Stimulated activated CD4-positive, alpha-beta T cell treated with anti-CD3 and anti-CD28 coated beads, TNF-alpha, amount 100 ng/mL, for 1 hour (primary cell): ENCODE results near the gene NALCN.

Experiments used
- DNase-seq, 3 donors: peaks; one replicate each; pipeline ENCODE4 v3.0.0-alpha.2; 2020; ENCODE audit warnings: low read depth in 3 of 3, low spot score in 1 of 3

Gene NALCN

GRCh38 chr13:101415358-101416174 lies 742 bp downstream of the NALCN start:
- DNase-seq, result no peak

GRCh38 chr13:101412076-101412475 lies 4.2 kb downstream of the NALCN start:
- DNase-seq, result no peak

- DNase-seq, result no peak
Measured at GRCh38 chr13:101408992-101409656, 7.2 kb downstream of the NALCN start.

GRCh38 chr13:101408154-101408553 lies 8.2 kb downstream of the NALCN start:
- DNase-seq, result no peak

- DNase-seq, result no peak
Measured at GRCh38 chr13:101406791-101407190, 9.5 kb downstream of the NALCN start.

GRCh38 chr13:101401196-101401595 lies 15.1 kb downstream of the NALCN start:
- DNase-seq, result no peak

GRCh38 chr13:101399365-101399764 lies 16.9 kb downstream of the NALCN start:
- no peak for DNase-seq

- DNase-seq, result no peak
Measured at GRCh38 chr13:101398920-101399319, 17.4 kb downstream of the NALCN start.

GRCh38 chr13:101398191-101398590 lies 18.1 kb downstream of the NALCN start:
- DNase-seq, result no peak

- DNase-seq, result no peak
Measured at GRCh38 chr13:101397742-101398141, 18.6 kb downstream of the NALCN start.

- no peak for DNase-seq
Measured at GRCh38 chr13:101394605-101395004, 21.7 kb downstream of the NALCN start.

GRCh38 chr13:101393140-101393539 lies 23.2 kb downstream of the NALCN start:
- no peak for DNase-seq

GRCh38 chr13:101390461-101390860 lies 25.8 kb downstream of the NALCN start:
- no peak for DNase-seq

- no peak for DNase-seq
Measured at GRCh38 chr13:101384929-101385328, 31.4 kb downstream of the NALCN start.

- no peak for DNase-seq
Measured at GRCh38 chr13:101383595-101383994, 32.7 kb downstream of the NALCN start.

GRCh38 chr13:101382701-101383100 lies 33.6 kb downstream of the NALCN start:
- no peak for DNase-seq

- DNase-seq, result no peak
Measured at GRCh38 chr13:101382086-101382485, 34.2 kb downstream of the NALCN start.

GRCh38 chr13:101360525-101360924 lies 55.8 kb downstream of the NALCN start:
- no peak for DNase-seq

- DNase-seq, result no peak
Measured at GRCh38 chr13:101354895-101355294, 61.4 kb downstream of the NALCN start.

GRCh38 chr13:101346942-101347728 lies 69.2 kb downstream of the NALCN start:
- no peak for DNase-seq

GRCh38 chr13:101346161-101346560 lies 70.1 kb downstream of the NALCN start:
- no peak for DNase-seq
